Measurements from ENCODE around the gene SIGLEC9.
"Not testable (repeated sequence)": the region's sequence is repeated elsewhere in the genome, so short reads cannot be mapped to it uniquely, and the experiment has no call there.

SIGLEC9 gene

GRCh38 chr19:51142809-51143475 is 18.2 kb downstream of the SIGLEC9 start:
- not testable (repeated sequence) for DNase-seq (ENCODE audit: low spot score)
- FAIRE-seq, result peak; percentile 52

- DNase-seq (ENCODE audit: low spot score) (no peak), FAIRE-seq (no peak)
Measured at GRCh38 chr19:51143486-51143885, 18.8 kb downstream of the SIGLEC9 start.

- DNase-seq (ENCODE audit: low spot score) (no peak), FAIRE-seq (no peak)
Measured at GRCh38 chr19:51144482-51145045, 19.9 kb downstream of the SIGLEC9 start.

- FAIRE-seq (no peak), DNase-seq (ENCODE audit: low spot score) (no peak)
Measured at GRCh38 chr19:51145916-51146493, 21.3 kb downstream of the SIGLEC9 start.

GRCh38 chr19:51146751-51147150 is 22.0 kb downstream of the SIGLEC9 start:
- DNase-seq (ENCODE audit: low spot score) (no peak), FAIRE-seq (no peak)

GRCh38 chr19:51147663-51148062 is 23.0 kb downstream of the SIGLEC9 start:
- FAIRE-seq, result no peak
- DNase-seq (ENCODE audit: low spot score), result no peak

- DNase-seq (ENCODE audit: low spot score) (no peak), FAIRE-seq (no peak)
Measured at GRCh38 chr19:51148580-51148979, 23.9 kb downstream of the SIGLEC9 start.

GRCh38 chr19:51150627-51151026 is 25.9 kb downstream of the SIGLEC9 start:
- DNase-seq (ENCODE audit: low spot score), result no peak
- FAIRE-seq, result no peak

GRCh38 chr19:51156710-51157109 is 32.0 kb downstream of the SIGLEC9 start:
- DNase-seq (ENCODE audit: low spot score) (no peak), FAIRE-seq (no peak)

GRCh38 chr19:51157265-51157664 is 32.6 kb downstream of the SIGLEC9 start:
- FAIRE-seq (no peak), DNase-seq (ENCODE audit: low spot score) (no peak)

- FAIRE-seq (no peak), DNase-seq (ENCODE audit: low spot score) (peak; percentile 50)
Measured at GRCh38 chr19:51158474-51159129, 33.9 kb downstream of the SIGLEC9 start.

GRCh38 chr19:51159656-51160055 is 35.0 kb downstream of the SIGLEC9 start:
- FAIRE-seq (no peak), DNase-seq (ENCODE audit: low spot score) (no peak)

GRCh38 chr19:51161266-51161665 is 36.6 kb downstream of the SIGLEC9 start:
- DNase-seq (ENCODE audit: low spot score) (no peak), FAIRE-seq (no peak)

- DNase-seq (ENCODE audit: low spot score) (no peak), FAIRE-seq (no peak)
Measured at GRCh38 chr19:51161867-51162496, 37.3 kb downstream of the SIGLEC9 start.

- no peak for DNase-seq (ENCODE audit: low spot score)
- no peak for FAIRE-seq
Measured at GRCh38 chr19:51163257-51163656, 38.6 kb downstream of the SIGLEC9 start.

- DNase-seq (ENCODE audit: low spot score), result no peak
- no peak for FAIRE-seq
Measured at GRCh38 chr19:51164215-51164614, 39.5 kb downstream of the SIGLEC9 start.

- FAIRE-seq (no peak), DNase-seq (ENCODE audit: low spot score) (no peak)
Measured at GRCh38 chr19:51166846-51167490, 42.3 kb downstream of the SIGLEC9 start.

GRCh38 chr19:51168564-51169282 is 44.0 kb downstream of the SIGLEC9 start:
- FAIRE-seq (no peak), DNase-seq (ENCODE audit: low spot score) (no peak)

- FAIRE-seq; DNase-seq (ENCODE audit: low spot score): not testable (repeated sequence)
Measured at GRCh38 chr19:51169283-51169918, 44.7 kb downstream of the SIGLEC9 start.

GRCh38 chr19:51172223-51172622 is 47.5 kb downstream of the SIGLEC9 start:
- no peak for FAIRE-seq

More at GRCh38 chr19:51172223-51172622, 47.5 kb downstream of the SIGLEC9 start:
- DNase-seq (ENCODE audit: low spot score), result no peak
